Fibroblast of the aortic adventitia (primary cell): ENCODE data around the gene PPP1R7. TPM values are rescaled to one million over a fixed set of nuclear protein-coding genes. Genes with fewer than 3 reads are reported as not detected.

Experiments
- DNase-seq: peaks from one replicate; pipeline ENCODE4 v3.0.0-alpha.2; 2010; ENCODE audit warnings: low read depth
- H3K4me3 ChIP-seq: 2 replicates; pipeline ENCODE4 v1.5.1; 2011; ENCODE audit warnings: low read depth, mild to moderate bottlenecking, control low read depth, low read length, moderate library complexity
- total RNA-seq: library from RNA; depleted of rRNA; stranded (reverse); fragments of >200 nt; gene quantifications from 2 replicates; pipeline ENCODE4 v1.2.3, GENCODE V29; 2012; ENCODE audit warnings: low replicate concordance
- TF ChIP-seq, protein P1 (sequence below): IDR thresholded peaks from 2 replicates; pipeline ENCODE4 v1.5.1; 2011; ENCODE audit warnings: mild to moderate bottlenecking, low read length, control low read depth, inconsistent platforms; ENCODE audit not compliant: insufficient read depth

The PPP1R7 gene
- total RNA-seq, 1 donor, result 70.0 TPM

- TF ChIP-seq, protein P1, sequence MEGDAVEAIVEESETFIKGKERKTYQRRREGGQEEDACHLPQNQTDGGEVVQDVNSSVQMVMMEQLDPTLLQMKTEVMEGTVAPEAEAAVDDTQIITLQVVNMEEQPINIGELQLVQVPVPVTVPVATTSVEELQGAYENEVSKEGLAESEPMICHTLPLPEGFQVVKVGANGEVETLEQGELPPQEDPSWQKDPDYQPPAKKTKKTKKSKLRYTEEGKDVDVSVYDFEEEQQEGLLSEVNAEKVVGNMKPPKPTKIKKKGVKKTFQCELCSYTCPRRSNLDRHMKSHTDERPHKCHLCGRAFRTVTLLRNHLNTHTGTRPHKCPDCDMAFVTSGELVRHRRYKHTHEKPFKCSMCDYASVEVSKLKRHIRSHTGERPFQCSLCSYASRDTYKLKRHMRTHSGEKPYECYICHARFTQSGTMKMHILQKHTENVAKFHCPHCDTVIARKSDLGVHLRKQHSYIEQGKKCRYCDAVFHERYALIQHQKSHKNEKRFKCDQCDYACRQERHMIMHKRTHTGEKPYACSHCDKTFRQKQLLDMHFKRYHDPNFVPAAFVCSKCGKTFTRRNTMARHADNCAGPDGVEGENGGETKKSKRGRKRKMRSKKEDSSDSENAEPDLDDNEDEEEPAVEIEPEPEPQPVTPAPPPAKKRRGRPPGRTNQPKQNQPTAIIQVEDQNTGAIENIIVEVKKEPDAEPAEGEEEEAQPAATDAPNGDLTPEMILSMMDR, result no peak
- DNase-seq, result no peak
- H3K4me3 ChIP-seq, result no peak overlapping the region
Measured at GRCh38 chr2:241160318-241160717, 10.1 kb downstream of the PPP1R7 start.

GRCh38 chr2:241161646-241162281 is 11.5 kb downstream of the PPP1R7 start:
- TF ChIP-seq, protein P1, result no peak
- DNase-seq, result peak; percentile 95
- H3K4me3 ChIP-seq, result no peak overlapping the region

- TF ChIP-seq, protein P1, result no peak
- H3K4me3 ChIP-seq, result no peak overlapping the region
- no peak for DNase-seq
Measured at GRCh38 chr2:241163601-241164118, 13.4 kb downstream of the PPP1R7 start.

GRCh38 chr2:241168366-241168765 is 18.1 kb downstream of the PPP1R7 start:
- TF ChIP-seq, protein P1, result no peak
- no peak for DNase-seq
- no peak overlapping the region for H3K4me3 ChIP-seq

- DNase-seq, result no peak
- no peak overlapping the region for H3K4me3 ChIP-seq
- TF ChIP-seq, protein P1, result no peak
Measured at GRCh38 chr2:241173557-241173956, 23.3 kb downstream of the PPP1R7 start.

- DNase-seq, result no peak
- TF ChIP-seq, protein P1, result no peak
- no peak overlapping the region for H3K4me3 ChIP-seq
Measured at GRCh38 chr2:241177526-241178334, 27.5 kb downstream of the PPP1R7 start.
